Endothelial cell of umbilical vein (primary cell): Measurements from ENCODE around the gene GRAMD1A.

Source experiments
- EZH2 ChIP-seq: IDR thresholded peaks from 2 replicates; pipeline ENCODE4 v1.6.1; 2012; ENCODE audit warnings: borderline replicate concordance, low read depth, mild to moderate bottlenecking, moderate library complexity, low read length, inconsistent platforms; ENCODE audit not compliant: severe bottlenecking
- FOS ChIP-seq: IDR thresholded peaks from 2 replicates; pipeline ENCODE4 v1.6.1; 2011; ENCODE audit warnings: mild to moderate bottlenecking, low read length, moderate library complexity, borderline replicate concordance; ENCODE audit not compliant: insufficient read depth
- GATA2 ChIP-seq: IDR thresholded peaks from 2 replicates; pipeline ENCODE4 v1.7.0; 2011; ENCODE audit warnings: low read depth, mild to moderate bottlenecking, moderate library complexity, mixed read lengths, low read length; ENCODE audit not compliant: insufficient read length, insufficient read depth
- JUN ChIP-seq: IDR thresholded peaks from 2 replicates; pipeline ENCODE4 v1.6.1; 2011; ENCODE audit warnings: borderline replicate concordance, low read depth; ENCODE audit not compliant: insufficient read length, insufficient read depth
- MYC ChIP-seq: IDR thresholded peaks from one replicate; pipeline ENCODE4 v1.6.1; 2011; ENCODE audit warnings: mild to moderate bottlenecking, low read depth, low read length
- POLR2A ChIP-seq: IDR thresholded peaks from 2 replicates; pipeline ENCODE4 v1.6.1; 2012; ENCODE audit warnings: low read depth, mild to moderate bottlenecking, control low read depth, low read length
- POLR2AphosphoS5 ChIP-seq: IDR thresholded peaks from 2 replicates; pipeline ENCODE4 v1.6.1; 2012; ENCODE audit warnings: low read depth, mild to moderate bottlenecking, control low read depth, low read length, moderate library complexity; ENCODE audit not compliant: insufficient read depth
- TF ChIP-seq, protein P1 (sequence below), 2 donors: IDR thresholded peaks; 1 replicate in 1 of 2; 2 replicates in 1 of 2; pipeline ENCODE4 v1.5.1; 2011; ENCODE audit warnings: low read length in 2 of 2, mild to moderate bottlenecking in 2 of 2, moderate library complexity in 2 of 2, control low read depth in 1 of 2, inconsistent platforms in 1 of 2, low read depth in 1 of 2; ENCODE audit not compliant: insufficient read depth in 1 of 2; ENCODE audit errors: extremely low read depth in 1 of 2
- TF ChIP-seq, protein P2 (sequence below): IDR thresholded peaks from 2 replicates; pipeline ENCODE4 v1.6.1; 2011; ENCODE audit not compliant: insufficient read depth, insufficient read length

DNA sequence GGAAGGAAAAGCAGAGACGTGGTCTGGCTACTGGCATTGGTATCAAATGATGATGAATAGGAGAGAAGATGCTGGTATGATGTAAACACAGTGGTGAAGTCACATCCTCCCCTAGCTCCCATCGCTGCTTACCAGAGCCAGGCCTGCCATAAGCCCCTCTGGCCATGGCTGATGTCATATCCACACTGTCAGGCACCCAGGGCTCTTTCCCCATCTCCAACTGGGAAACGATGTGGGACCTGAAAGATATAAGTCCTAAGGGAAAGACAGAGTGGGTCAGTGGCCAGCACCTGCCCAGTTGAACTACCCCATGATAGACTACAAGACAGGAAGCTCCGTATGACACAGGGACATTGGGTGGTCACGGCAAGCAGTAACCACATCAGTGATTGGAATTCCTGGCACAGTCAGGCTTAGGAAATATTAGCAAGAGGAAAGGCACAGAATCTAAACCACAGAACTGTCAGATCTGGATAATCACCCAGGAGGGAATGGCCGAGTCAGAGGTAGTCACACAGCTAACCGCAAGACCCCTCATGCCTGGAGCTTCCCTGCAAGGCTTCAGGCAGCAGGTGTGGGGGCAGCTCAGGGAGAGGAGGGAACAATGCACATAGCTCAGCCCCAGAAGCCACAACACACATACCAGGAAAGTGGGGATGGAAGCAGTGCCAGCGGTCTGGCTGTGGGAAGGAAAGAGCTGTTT, 39.9 kb upstream of the GRAMD1A start:
- TF ChIP-seq, protein P1, sequence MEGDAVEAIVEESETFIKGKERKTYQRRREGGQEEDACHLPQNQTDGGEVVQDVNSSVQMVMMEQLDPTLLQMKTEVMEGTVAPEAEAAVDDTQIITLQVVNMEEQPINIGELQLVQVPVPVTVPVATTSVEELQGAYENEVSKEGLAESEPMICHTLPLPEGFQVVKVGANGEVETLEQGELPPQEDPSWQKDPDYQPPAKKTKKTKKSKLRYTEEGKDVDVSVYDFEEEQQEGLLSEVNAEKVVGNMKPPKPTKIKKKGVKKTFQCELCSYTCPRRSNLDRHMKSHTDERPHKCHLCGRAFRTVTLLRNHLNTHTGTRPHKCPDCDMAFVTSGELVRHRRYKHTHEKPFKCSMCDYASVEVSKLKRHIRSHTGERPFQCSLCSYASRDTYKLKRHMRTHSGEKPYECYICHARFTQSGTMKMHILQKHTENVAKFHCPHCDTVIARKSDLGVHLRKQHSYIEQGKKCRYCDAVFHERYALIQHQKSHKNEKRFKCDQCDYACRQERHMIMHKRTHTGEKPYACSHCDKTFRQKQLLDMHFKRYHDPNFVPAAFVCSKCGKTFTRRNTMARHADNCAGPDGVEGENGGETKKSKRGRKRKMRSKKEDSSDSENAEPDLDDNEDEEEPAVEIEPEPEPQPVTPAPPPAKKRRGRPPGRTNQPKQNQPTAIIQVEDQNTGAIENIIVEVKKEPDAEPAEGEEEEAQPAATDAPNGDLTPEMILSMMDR (IDR thresholded peaks at IDR 0.05; ENCODE audit: extremely low read depth in 1 of 2, insufficient read depth in 1 of 2, low read depth in 1 of 2, low read length in 2 of 2), result no peak
- TF ChIP-seq POLR2A (no peak), MYC (no peak), POLR2AphosphoS5 (no peak), JUN (no peak), EZH2 (no peak), GATA2 (peak; percentile 46), FOS (no peak)
- TF ChIP-seq, protein P2, sequence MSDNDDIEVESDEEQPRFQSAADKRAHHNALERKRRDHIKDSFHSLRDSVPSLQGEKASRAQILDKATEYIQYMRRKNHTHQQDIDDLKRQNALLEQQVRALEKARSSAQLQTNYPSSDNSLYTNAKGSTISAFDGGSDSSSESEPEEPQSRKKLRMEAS, result no peak
